ENCODE results near the gene PLSCR5.

The PLSCR5 gene, protein sequence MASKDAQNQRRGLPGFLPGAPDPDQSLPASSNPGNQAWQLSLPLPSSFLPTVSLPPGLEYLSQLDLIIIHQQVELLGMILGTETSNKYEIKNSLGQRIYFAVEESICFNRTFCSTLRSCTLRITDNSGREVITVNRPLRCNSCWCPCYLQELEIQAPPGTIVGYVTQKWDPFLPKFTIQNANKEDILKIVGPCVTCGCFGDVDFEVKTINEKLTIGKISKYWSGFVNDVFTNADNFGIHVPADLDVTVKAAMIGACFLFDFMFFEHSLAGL

DNA sequence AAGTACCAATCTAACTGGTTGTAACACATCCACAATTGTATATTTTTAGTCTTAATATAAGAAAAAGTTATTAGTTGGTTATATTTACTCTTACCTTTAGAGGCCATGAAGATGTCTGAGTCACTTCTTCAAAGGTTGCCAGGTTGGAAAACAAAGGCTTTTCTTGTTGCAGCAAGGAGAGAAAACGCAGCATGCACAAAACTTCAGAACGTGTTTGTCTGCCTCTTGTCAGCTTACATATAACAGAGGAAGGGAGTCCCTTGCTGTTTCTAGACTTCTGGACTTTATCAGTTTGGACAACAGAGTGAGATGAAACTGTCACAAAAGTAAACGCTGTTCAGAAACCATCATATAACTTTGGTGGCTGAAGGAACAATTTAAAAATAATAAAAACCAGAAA is at the start of gene PLSCR5:
Gene PLSCR5 (minus strand): TSS at position 241 of the 400 bp plus-strand sequence. CDS start 134 bp downstream, at position 107.
- DNase-seq, result no peak

DNA sequence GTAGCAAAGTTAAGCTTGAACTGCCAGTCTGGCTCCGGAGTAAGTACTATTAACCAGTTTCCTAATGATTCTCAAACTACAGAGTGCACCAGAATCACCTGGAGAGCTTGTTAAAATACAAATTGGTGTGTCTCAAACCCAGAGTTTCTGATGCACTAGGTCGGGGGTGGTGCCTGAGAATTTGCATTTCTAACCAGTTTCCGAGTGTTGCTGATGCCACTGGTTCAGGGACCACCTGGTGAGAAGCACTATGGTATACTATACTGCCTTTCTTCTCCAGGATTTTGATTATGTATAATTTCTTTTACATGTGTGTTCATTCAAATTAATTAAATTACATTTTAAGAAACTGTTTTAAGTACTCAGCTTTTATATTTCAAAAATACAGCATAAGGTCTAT is 48.8 kb upstream of the PLSCR5 start:
- DNase-seq, result no peak

DNA sequence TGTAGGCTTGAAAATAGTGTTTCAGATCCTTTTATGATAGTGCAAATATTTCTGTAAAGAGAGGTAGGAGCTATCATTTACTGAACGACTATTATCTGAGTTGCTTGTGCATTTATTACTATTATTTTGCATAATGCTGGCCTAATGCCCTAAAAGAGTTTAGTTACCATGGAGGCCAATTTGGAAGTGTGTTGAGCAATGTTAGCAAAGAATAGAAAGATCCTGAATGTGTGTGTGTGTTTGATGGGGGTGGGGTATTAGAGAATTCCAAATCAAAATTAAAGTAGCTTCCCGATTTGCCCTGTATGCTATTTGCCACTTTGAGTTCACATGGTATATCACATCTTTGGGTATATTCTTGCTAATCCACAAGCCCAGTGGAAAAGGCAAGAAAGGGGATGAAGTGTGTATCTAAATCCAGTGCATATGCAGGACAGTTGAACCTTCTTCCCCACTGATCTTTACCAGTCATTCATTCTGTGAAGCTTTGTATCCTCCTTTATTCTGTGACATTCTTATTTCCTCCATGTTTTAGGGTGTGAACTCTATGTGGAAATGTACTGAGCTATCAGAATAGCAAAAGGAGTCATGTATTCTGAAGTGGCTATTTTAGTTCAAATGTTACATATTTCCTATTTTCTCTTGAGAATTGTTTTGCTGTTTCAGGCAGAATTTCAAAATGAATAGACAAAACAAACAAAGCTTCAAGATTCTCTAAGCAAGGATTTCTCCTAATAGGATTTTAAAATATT is 45.7 kb upstream of the PLSCR5 start:
- no peak for DNase-seq

DNA sequence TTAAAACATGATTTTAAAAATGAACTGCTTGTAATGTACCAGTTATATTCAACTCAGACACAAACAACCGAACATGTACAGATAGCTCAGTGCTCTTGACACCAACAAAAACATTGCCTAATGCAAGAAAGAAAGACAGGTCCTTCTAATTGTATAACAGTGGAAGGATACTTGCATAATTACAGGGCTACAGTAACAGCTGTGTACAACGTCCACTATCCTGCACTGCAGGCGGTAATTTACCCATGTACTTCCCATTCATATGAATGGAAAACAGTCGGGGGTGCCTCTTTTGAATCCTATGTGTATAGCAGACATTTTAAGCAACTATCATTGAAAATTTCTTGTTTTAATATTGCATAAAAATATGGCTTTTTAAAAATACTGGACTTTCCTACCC is 41.1 kb upstream of the PLSCR5 start:
- no peak for DNase-seq

DNA sequence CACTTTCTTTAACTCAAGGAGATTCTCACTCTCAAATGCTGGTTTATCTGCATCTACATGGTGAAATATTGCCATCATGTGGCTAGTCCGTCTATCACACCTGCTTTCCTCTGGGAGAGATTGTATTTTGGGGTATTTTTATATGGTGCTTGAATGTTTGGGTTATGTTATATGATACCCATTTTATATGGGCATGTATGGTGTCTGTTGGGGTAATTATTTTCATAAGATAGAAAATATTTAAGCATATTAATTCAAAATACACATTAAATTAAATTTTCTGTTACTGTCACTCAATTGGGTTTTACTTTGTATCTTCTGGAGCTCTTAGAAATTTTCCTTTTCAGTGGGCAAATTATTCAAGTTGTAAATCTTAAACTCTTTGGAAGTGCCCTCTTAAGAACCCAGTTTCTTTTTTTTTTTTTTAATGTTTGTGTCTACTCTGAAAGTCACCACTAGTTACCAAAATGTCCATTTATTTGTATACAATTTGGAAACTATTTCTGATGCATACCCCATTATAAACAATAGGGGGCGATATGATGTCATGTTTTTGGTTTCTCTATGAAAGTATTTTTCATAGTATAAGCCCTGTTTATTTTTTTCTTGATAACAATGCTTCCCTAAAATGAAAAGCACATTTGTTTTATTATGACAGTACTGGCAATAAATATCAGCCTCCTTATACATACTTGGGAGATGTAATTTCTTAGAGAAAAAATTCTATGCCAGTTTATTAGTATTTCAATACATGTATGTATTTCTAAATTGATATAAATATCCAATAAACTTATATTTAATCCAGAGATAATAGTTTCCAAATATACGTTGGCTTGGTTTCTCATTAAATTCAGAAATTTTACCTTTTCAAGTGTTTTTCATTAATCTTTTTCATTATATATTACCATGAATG is 36.1 kb upstream of the PLSCR5 start:
- no peak for DNase-seq

DNA sequence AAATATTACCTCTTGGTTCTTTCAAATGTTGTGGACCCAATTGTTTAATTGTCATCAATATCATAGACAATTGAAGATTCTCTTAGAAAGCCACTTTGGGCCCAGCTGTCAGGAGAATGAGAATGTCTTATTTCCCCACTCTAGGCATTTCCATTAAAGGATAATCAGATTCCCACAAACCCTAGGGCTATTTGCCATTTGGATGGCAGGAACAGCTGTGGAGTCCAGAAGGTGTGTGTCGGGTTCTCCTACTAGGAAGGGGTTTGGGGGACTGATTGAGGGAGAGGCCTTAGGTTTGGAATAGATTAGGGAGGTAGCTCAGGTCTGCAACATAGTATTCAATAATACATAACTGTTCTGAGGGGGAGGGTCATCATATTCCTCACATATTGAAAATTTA is 35.2 kb upstream of the PLSCR5 start:
- no peak for DNase-seq

DNA sequence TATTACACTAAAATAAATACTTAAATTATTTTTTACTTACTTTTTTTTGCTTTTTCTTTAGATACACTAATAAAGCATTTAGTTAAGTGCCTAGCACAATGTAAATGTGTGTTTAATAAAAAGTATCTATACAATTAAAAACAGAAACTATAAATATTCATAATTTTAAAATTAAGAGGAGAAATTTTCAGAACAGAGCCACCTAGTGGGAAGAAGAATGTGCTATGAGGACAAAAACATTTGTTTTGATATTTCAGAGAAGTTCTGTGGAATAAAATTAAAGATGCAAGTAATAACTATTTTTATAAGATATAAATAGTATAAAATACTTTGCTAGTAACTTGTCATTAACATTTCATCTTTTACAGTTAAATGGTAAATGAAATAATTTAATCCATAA is 33.6 kb upstream of the PLSCR5 start:
- no peak for DNase-seq

DNA sequence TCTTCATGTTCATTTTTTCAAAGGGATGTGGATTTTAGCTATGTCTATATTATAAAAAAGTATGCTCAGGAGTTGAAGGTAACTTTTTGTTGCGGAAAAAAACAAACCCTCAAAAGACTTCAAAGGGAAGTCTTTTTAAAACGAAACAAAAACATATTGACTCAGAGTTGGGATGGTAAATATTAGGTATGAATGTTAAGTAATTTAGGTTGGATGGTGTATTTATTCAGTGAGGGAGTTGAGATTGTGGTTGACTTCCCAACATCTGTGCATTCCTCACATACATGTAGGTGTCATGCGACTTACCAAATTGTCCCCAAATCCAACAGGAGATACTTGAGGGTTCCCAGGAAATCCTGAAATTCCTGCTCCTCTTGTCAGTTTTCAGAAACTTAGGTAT is 32.7 kb upstream of the PLSCR5 start:
- DNase-seq, result no peak

DNA sequence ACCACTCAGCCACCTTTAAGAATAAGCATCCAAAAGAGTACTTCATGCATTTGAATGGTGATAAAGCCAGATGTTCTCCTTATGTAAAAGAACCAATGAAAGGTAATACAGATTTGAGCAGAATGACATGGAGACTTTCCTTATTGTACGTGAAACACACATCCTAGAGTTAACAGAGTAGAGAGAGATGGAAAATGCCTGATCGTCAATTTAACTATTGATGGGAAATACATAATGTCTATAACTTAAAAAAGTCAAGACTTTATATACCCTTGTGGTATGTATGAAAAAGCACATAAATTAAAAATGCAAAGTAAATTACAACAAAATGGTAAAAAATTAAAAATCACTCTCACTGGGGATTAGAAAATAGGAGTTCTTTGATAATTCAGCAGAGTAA is 31.7 kb upstream of the PLSCR5 start:
- no peak for DNase-seq

DNA sequence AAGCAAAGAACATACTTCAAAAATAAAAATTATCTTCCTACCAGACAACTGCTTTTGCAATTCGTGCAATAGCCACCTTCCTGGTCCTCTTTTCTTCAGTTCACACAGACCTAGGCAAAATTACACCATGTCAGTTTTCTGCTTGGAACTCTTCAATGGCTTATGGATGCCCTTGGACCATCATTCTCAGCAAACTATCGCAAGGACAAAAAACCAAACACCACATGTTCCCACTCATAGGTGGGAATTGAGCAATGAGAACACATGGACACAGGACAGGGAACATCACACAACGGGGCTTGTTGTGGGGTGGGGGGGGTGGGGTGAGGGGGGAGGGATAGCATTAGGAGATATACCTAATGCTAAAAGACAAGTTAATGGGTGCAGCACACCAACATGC is 29.2 kb upstream of the PLSCR5 start:
- no peak for DNase-seq

DNA sequence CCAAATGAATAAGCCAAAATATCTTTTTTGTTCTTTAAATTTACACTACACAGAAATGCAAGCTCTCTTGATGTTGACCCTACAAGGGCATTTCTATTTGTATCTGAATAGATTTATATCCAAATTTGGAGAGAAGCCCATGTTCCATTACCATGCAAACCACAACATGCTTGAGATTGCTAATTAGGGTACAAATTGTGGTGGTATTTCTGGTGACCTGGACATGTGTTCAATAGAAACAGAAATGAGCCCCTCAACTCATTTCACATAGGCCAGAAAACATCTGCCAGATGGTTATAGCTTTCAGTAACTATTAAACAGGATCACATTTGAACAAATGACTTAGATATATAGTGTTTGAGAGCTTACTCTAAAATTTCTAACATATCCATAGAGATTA is 23.5 kb upstream of the PLSCR5 start:
- DNase-seq, result no peak

DNA sequence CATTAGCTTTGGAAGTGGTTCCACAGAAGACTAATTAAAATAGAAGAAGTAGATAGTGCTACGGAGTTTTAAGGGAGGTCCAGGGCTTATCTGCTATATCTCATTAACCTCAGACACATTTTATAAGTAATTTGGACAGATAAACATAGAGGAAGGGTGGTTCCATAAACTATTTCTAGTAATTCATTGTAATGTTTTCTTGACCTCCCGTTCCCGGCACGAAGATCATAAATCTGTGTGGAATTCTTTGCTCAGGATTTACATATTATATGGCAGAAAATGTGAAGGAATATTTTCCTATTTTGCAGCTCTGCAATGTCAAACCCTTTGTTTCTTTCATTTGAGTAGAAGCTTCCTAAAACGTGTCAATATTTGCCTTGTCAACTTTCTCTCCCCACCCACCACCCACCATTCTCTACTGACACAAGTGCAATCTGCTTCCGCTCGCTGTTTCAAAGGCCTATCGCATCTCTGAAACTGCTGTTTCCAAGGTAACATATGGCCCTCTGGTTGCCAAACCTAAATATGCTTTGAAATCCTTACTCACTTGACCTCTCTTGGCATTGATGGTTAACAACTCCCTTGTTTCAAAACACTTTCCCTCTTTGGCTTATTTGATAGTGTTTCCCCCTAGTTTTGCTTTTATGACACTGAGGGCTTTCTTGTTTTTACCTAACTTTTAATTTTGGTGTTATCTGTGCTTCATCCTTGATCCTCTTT is 21.4 kb upstream of the PLSCR5 start:
- DNase-seq, result no peak

DNA sequence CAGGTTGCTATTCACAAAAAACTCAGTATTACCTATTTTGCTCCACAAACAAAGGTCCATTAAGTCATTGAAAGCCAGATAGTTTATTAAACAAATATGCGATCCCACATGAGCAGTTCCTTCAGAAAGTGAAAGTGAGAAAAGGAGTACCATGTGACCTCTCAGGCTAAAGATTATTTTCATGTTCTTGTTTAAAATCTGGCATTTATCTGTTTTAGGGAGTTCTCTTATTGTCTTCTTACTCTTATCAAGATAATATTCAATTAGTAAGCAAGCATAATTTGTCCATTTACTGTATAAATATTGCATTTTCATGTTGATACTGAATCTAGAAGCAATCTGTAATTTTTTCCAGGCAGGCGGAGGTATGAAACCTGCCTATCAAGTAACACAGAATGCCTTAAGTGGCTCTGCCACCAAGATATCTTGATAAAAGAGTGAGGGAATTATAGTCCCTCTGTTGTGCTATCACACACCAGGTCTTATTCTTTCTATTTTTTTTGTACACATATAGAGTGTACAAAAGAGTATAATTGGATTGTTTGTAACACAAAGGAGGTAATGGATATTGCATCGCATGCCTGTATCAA is 20.1 kb upstream of the PLSCR5 start:
- no peak for DNase-seq

DNA sequence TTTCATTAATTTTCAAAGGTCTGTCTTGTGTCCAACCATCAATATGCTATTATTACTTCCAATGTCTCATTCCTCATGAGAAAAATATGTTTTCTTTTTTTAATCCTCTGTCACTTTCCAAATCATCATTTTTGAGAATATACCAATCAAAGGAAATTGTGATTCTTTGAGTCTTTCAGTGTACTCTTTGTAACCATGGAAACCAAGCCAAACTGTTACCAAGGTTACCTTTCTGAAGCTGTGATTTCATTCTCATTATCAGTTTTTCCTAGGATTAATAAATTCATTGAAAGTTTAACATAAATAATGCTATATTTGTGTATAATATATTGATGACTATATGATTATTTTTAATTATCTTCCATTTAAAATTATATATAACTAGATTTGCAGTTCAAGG is 16.6 kb upstream of the PLSCR5 start:
- DNase-seq, result no peak

DNA sequence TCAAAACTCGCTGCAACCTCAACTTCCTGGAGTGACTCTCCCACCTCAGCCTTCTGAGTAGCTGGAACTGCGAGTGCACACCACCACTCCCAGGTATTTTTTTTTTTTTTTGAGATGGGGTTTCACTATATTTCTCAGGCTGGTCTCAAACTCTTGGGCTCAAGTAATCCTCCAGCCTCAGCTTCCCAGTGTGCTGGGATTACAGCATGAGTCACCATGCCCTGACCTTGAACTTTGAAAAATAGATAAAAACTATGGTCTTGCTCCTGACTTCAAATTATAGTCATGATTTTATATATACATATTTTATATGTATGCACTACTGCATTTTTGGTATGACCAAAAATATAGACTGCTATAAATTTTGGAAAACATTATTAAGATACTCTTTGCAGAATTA is 6.9 kb upstream of the PLSCR5 start:
- DNase-seq, result no peak

DNA sequence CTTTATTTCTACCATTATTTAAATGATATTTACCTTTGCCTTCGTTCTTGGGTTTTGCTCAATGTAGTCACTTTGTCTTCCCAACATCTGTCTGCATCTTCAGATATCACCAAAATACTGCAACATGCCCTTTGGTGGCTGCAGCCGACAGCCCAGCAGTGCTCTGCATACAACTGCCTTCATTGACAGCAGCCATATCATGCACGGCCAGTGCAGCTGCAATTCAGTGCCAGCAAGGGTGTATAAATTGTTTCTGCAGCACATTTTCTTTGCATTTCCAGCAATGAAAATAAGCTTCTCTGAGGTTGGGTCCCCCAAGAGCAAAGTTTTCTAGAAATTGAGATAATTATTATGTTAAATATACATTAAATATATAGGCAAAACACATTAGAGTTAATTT is 6.0 kb upstream of the PLSCR5 start:
- DNase-seq, result no peak

DNA sequence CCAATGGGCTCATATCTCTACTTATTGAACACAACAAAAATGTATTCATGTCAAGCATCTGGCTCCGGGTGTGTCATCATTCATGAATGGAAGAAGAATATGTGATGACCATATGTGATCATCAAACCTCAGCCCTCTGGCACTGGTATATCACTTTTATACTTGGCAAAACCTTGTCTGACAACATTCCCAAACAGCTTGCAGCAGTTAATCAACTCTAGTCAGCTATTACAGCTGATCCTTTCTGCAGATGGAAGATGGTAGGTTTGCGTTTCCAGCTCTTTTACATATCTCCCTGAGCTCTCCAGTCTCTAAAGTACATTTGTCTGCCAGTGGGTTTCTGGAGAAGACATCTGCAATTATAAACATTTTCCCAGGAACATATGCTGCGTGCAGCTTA is 6.6 kb downstream of the PLSCR5 start:
- DNase-seq, result no peak

DNA sequence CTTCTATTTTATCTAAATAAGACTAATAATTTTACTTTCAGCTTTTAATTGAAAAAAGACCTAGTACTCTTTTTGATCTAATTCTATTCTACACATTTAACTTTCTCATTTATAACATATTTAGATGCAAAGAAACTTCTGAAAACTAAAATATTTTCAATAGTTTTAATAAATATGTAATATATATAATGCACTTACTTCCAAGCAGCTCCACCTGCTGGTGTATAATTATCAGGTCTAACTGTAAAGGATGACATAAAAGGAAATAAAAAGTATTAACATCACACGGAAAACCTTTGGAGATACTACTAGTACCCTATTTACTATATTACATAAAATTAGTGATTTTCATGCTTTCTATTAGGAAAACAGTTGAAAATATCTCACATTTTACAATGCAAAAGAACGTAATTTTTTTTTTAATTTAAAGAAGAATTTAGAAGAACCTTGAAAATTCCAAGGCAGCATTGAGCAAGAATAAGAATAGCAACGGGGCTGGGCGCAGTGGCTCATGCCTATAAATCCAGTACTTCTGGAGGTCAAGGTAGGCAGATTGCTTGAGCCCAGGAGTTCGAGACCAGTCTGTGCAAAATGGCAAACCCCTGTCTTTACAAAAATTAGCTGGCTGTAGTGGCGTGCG is 10.2 kb downstream of the PLSCR5 start:
- DNase-seq, result no peak

DNA sequence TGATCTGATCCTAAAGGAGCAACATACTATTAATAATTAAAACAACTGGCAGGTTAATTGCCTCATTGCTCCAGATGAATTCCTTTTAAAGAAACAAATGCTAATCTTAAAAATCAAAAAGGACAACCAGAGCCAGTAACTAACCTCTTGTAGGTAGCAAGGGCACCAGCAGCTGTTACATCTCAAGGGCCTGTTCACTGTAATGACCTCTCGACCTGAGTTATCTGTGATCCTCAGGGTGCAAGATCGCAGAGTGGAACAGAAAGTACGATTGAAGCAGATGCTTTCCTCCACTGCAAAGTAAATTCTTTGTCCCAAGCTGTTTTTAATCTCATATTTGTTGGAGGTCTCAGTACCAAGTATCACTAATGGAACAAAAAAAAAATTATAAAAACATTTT is 11.4 kb downstream of the PLSCR5 start:
- no peak for DNase-seq

DNA sequence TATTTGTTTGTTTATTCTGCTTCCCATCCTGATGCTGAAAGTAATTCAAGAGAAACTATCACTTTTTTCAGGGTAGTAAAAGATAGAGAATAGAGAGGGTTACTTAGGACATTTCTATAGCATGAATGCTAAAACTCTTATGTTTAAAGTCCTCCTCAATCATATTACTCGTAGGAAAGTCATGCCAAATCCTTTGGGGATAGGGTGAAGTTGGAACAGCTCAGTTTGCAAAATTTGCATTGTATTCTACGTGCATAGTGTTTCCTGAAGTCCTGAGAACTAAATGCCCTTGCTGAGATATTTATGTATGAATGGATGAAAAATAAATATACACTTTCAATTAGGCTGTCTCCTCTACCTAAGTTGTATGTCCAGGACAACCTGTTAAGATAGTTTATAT is 14.6 kb downstream of the PLSCR5 start:
- DNase-seq, result no peak

DNA sequence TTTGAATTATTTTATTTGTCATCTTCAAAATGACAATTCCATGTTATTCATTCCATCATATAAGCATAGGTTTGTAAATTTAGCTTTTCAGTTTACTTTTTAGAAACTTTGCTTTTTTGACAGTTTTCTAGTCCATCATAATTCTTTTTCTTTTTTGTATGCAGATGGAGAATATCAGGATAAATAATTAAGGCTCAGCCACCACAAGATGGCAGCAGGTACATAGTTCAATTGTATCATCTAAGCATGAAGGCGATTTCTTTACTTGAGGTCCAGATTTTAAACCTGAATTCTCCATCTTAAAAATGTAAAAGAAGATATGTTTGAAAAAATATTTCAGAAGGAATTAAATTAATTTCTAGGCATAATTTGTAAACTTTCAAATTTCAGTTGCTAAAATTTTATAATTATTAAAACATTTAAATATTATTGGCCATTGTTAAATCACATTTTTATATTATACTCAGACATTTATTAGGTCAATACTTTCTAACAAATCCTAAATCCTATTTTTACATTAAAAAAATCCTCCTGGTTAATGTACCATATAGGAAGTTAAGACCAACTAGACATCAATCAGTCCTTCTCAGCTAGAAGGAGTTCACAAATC is 15.1 kb downstream of the PLSCR5 start:
- no peak for DNase-seq

DNA sequence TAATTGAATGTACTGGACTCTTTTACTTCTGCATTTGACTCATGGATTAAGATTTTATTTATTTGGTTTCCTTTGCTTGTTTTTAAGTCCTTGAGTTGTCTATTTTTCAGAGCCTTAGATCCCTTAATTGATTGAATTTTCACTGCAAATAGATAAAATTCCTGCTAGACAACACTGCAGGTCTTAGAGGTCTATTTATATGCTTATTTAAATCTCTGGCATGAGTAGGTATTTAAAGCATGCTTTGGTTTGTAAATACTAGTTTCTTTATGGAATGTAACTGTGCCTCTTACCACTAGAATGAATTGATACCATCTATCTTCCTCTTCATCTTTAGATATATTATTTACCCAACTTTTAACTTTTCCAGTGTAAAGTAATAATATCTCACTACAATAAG is 20.0 kb downstream of the PLSCR5 start:
- no peak for DNase-seq
